Measurements from ENCODE around the gene GRP.

GRCh38 chr18:59177485-59177884, 42.5 kb upstream of the GRP start:
- no peak for TF ChIP-seq ZBTB40 (IDR thresholded peaks at IDR 0.05; ENCODE audit: borderline replicate concordance)
- no peak for TF ChIP-seq MAX (IDR thresholded peaks at IDR 0.05; ENCODE audit: low read depth, low read length)
- TF ChIP-seq PRDM15 (CRISPR knock-in tag; IDR thresholded peaks at IDR 0.05), result no peak
- no peak for TF ChIP-seq TAF1 (IDR thresholded peaks at IDR 0.05; ENCODE audit: borderline replicate concordance, low read depth, low read length)
- TF ChIP-seq CREB1 (IDR thresholded peaks at IDR 0.05; ENCODE audit: low read depth), result no peak
